Effector memory CD4-positive, alpha-beta T cell (primary cell): ENCODE data around the gene OSM.

Source experiments
- DNase-seq, 3 donors: peaks; one replicate each; pipeline ENCODE4 v3.0.0-alpha.2; 2020
- H3K27ac ChIP-seq: 2 replicates; pipeline ENCODE4 v1.7.0; 2013; ENCODE audit warnings: mild to moderate bottlenecking, low read length, moderate library complexity; ENCODE audit not compliant: insufficient read depth, poor library complexity, severe bottlenecking
- H3K27me3 ChIP-seq: replicated peaks from 2 replicates; pipeline ENCODE4 v1.7.0; 2013; ENCODE audit warnings: mild to moderate bottlenecking, low read length; ENCODE audit not compliant: insufficient read depth, control insufficient read depth, poor library complexity, severe bottlenecking
- H3K36me3 ChIP-seq: 2 replicates; pipeline ENCODE4 v1.7.0; 2013; ENCODE audit warnings: mild to moderate bottlenecking, low read length, moderate library complexity; ENCODE audit not compliant: control insufficient read depth, insufficient read depth
- H3K4me1 ChIP-seq: 2 replicates; pipeline ENCODE4 v1.7.0; 2013; ENCODE audit warnings: low read length, mild to moderate bottlenecking; ENCODE audit not compliant: control insufficient read depth, insufficient read depth, poor library complexity, severe bottlenecking
- H3K4me3 ChIP-seq: 2 replicates; pipeline ENCODE4 v1.7.0; 2013; ENCODE audit warnings: low read length, low read depth, mild to moderate bottlenecking; ENCODE audit not compliant: insufficient read depth, poor library complexity, severe bottlenecking
- H3K9me3 ChIP-seq: 2 replicates; pipeline ENCODE4 v1.7.0; 2013; ENCODE audit warnings: mild to moderate bottlenecking, low read length, moderate library complexity; ENCODE audit not compliant: control insufficient read depth

OSM gene

DNA sequence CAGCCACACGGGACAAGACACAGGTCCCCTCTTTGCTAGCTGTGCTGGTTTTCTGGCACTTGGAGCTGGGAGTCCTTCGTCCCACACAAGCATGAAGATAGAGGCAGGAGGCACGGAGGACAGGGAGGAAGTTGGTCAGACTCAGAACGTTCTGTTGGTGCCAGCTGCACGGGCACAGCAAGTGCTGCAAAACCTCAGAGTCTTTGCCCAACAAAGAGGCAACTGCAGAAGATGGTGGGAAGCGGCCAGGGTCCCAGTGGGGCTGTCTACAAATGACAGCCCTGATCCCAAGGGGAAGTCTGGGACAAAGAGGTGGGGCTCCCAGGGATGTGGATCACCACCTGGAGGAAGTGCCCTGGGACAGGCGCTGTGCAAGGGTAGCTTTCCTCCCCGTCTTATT, 9.4 kb upstream of the OSM start:
- no peaks in the 10 kb centered on the region for H3K36me3 ChIP-seq
- no peak overlapping the region for H3K4me3 ChIP-seq
- no peaks in the 10 kb centered on the region for H3K9me3 ChIP-seq
- peaks cover 15% of the 10 kb centered on the region for H3K4me1 ChIP-seq
- no peak for DNase-seq
- H3K27me3 ChIP-seq = no peaks in the 10 kb centered on the region
- no peak overlapping the region for H3K27ac ChIP-seq

DNA sequence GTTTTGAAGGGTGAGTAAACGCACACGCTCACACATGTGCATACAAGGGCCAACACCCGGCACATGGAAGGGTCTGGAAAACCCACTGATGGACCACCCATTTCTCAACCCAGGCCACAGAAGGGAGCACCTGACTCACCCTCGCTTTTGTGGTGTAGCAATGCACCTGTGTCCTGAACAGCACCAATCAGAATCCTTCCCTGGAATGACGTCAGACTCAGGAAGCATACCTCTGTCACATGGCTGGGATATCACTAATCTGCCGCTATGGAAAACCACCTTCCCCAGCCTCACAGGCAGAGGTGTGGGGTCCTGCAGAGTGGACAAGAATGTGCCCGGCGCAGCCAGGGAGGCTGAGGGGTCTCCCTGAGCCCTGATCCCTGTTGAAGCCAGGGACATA, 9.0 kb upstream of the OSM start:
- Histone ChIP-seq H3K36me3 (no peaks in the 10 kb centered on the region), H3K4me1 (peaks cover 15% of the 10 kb centered on the region), H3K9me3 (no peaks in the 10 kb centered on the region), H3K4me3 (no peak overlapping the region), H3K27ac (no peak overlapping the region), H3K27me3 (no peaks in the 10 kb centered on the region)
- peak in 1 of 3 donors; percentile 28 for DNase-seq

DNA sequence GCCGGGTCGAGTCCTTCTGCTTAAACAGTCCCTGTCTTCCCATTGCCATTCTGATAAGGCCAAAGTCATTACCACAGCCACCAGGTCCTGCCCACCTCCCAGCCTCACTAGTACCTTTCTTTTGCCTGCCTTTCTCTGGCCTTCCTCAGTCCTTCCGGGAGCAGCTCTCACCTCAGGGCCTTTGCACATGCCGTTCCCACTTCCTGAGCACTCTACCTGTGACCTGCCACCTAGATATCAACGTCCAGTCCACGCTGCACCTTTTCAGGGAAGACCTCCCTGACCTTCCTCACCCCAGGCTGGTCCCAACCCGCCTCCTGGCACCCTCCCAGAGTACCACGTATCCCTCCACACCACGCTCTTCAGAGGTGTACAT, 7.8 kb upstream of the OSM start:
- no peaks in the 10 kb centered on the region for H3K27me3 ChIP-seq
- peaks cover 15% of the 10 kb centered on the region for H3K4me1 ChIP-seq
- no peak for DNase-seq
- no peaks in the 10 kb centered on the region for H3K36me3 ChIP-seq
- no peak overlapping the region for H3K4me3 ChIP-seq
- H3K9me3 ChIP-seq = no peaks in the 10 kb centered on the region
- no peak overlapping the region for H3K27ac ChIP-seq

DNA sequence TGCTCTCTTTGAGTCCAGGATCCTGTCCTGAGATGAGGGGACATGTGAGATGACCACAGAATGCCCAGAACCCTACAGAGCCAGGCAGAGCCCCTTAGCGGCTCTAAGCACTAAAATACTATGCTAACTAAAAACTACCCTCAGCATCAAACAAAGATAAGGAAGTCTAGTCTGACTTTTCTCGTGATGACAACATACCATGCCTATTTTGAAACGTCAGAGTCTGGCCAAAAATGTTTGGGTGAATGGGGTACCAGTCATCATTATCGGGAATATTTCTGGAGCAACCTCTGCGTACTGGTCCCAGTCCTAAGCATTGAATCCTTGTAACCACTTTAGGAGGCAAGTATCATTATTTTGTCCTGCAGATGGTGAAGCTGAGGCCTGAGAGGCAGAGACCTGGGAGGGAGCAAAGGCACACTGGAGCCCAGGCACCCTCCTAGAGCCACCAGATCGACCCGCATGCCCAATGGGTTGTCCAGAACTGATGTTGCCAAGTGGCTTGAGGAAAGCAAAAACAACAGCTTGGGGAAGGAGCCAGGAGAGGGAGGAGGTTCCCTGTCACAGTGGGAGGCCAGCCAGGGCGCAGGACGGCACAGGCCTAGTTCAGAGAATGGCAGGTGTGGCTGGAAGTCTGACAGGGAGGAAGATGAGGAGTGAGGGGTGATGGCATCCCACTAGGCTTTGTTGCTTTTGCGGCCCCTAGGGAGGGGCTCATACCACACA, 7.2 kb upstream of the OSM start:
- Histone ChIP-seq H3K4me1 (peaks cover 15% of the 10 kb centered on the region), H3K4me3 (no peak overlapping the region), H3K27ac (no peak overlapping the region), H3K9me3 (no peaks in the 10 kb centered on the region), H3K27me3 (no peaks in the 10 kb centered on the region), H3K36me3 (no peaks in the 10 kb centered on the region)
- DNase-seq = no peak

DNA sequence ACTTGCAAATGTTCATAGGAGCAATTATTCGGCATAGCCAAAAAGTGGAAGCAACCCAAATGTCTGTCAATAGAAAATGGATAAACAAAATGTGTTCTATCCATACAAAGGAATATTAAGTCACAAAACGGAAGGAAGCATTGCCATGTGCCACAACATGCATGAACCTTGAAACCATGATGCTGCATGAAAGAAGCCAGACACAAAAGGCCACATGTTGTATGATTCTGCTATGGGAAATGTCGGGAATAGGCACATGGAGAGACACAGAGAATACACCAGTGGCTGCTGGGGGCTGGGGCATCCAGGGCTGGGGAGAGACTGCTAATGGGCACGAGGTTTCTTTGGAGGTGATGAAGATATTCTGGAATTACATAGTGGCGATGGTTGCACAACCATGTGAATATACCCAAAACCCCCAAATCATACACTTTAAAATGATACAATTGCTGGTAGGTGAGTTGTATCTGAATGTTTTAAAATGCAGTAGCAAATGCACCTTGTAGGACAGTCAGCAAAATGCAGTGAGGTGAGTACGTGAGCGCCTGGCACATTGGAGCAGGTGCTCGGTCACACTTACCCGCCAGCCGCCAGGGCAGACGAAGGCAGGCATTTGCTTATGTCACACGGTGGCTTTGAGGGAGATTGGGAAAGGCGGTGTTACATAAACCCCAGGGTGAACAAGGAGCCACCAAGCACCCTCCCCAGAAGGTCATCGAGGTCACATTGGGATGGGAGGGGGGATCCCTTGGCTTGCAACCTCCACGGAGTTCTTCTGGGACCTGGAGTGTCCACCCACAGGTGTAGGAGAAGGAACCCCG, 6.3 kb upstream of the OSM start:
- Histone ChIP-seq H3K27ac (no peak overlapping the region), H3K27me3 (no peaks in the 10 kb centered on the region), H3K9me3 (no peaks in the 10 kb centered on the region), H3K4me3 (no peak overlapping the region), H3K36me3 (no peaks in the 10 kb centered on the region), H3K4me1 (peaks cover 16% of the 10 kb centered on the region)
- no peak for DNase-seq

DNA sequence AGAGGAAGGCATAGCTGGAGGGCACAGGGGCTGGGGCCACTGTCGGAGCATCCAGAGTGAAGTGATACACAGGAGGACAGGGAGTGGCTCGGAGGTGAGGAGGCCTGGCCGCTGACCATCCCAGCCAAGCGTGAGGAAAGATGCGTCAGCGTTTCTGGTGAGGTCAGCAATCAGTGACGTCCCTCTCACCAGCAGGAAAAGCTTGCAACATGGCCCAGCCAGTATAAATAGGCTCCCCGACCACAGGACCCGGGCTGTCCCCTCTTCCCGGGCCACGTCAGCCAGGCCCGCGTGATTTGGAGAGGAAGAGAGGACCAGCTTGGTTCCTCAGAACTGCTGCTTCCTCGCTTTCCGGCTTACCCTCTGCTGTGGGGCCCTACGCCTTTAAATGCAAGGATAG, 4.2 kb upstream of the OSM start:
- Histone ChIP-seq H3K9me3 (no peaks in the 10 kb centered on the region), H3K27ac (no peak overlapping the region), H3K36me3 (no peaks in the 10 kb centered on the region), H3K4me3 (no peak overlapping the region), H3K27me3 (no peaks in the 10 kb centered on the region), H3K4me1 (peaks cover 29% of the 10 kb centered on the region)
- no peak for DNase-seq

DNA sequence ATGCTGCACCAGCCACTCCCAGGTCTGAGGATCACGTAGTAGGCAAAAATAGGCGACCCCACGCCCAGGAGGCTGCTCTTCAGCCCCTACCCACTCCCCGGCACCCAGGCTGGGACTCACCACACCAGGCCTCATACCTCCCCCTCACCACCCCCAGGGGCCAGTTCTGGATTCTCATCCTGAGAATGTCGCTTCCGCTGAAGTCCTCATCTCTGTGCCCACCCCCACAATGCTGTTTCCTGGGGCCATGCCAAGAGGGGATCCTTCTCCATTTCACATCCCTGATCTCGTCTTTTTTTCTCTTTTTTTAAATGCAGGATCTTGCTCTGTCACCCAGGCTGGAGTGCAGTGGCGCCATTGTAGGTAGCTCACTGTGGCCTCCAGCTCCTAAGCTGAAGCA, 1.7 kb upstream of the OSM start:
- Histone ChIP-seq H3K4me1 (peaks cover 44% of the 10 kb centered on the region), H3K27ac (peak overlapping the region; percentile 95)

DNA sequence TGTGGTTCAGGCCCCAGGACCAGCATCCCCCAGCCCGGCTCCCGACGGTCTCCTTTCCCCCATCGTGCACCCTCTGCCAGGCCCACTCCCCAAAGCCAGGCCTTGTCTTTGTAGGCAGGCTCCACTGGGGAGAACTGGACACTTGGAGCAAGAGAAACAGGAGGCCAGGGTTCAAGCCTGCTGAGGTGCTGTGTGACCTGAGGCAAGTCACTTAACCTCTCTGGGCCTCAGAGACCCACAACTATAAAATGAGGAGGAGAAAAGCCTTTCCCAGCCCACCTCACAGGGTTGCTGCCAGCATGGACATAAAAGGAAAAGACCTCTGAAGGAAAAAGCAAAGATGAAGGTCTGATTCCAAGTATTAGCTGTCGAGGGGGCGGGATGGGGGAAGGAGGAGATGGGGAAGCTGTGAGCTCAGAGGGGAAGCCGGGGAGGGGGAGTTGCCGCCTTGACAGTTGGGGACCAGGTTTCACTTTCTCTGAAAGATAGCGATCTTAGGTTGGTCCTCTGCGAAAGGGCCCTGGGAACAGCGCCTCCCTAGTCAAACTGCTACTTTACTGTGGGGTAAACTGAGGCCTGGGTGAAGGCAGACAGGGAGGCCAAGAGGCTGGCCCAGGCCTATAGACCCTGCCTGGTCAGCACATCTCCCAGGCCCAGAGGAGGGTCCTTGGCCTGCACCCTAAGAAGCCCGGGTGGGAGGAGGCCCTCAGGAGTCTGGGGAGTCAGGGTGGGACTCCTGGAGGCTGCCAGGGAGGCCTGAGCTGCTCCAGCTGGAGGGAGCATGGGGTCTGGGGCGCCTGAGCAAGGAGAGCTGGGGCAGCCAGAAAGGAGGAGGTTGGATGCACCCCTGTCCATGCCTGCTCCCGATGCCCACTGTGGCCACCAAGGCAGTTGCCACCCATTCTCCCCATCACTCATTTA, 991 bp upstream of the OSM start:
- peaks cover 51% of the 10 kb centered on the region for H3K4me1 ChIP-seq
- peak overlapping the region; percentile 95 for H3K27ac ChIP-seq
- peaks cover 5% of the 10 kb centered on the region for H3K36me3 ChIP-seq
- no peaks in the 10 kb centered on the region for H3K27me3 ChIP-seq
- peak overlapping the region; percentile 67 for H3K4me3 ChIP-seq
- peak; percentile 25 to 54 (median 40) for DNase-seq
- H3K9me3 ChIP-seq = no peaks in the 10 kb centered on the region

More for the DNA sequence above, 1.7 kb upstream of the OSM start:
- DNase-seq = no peak
- Histone ChIP-seq H3K9me3 (no peaks in the 10 kb centered on the region), H3K4me3 (no peak overlapping the region), H3K36me3 (peaks cover 5% of the 10 kb centered on the region), H3K27me3 (no peaks in the 10 kb centered on the region)

DNA sequence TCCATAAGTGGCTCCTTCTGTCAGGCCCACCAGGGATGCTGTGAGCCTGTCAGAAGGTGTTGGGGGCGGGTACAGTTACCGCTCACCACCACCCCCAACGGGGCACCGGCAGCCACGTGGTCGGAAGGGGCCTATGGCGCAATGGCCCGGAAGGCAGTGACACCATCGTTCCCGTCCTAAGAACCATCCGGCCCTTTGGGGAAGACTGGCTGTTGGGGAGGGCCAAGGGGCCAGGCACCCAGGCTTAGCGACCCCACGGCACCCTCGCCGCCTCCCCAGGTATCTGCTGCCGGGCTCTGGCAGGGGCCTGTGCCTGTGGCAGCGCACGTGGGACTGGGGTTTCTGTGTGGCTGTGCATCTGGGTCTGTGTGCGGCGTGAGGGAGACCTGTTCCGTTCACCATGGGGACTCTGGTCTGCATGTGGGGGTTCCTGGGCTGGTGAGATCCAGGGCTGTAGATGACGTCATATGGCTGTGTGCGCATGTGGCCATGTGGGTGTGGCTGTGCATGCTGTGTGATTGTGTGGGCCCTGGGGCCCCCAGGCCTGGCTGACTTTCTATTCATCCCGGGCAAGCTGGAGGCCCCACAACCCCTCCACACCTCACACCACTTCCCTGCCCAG, 717 bp downstream of the OSM start:
- Histone ChIP-seq H3K9me3 (no peaks in the 10 kb centered on the region), H3K27me3 (no peaks in the 10 kb centered on the region), H3K4me1 (peaks cover 56% of the 10 kb centered on the region), H3K27ac (peak overlapping the region; percentile 95), H3K36me3 (peaks cover 5% of the 10 kb centered on the region), H3K4me3 (peak overlapping the region; percentile 67)
- peak; percentile 72 to 79 (median 74) for DNase-seq
